Measurements from ENCODE around the gene PTPRG.
"Not testable (repeated sequence)": the region's sequence is repeated elsewhere in the genome, so short reads cannot be mapped to it uniquely, and the experiment has no call there.

GRCh38 chr3:61816304-61816703, 254.9 kb downstream of the PTPRG start:
- TF ChIP-seq, protein P1, sequence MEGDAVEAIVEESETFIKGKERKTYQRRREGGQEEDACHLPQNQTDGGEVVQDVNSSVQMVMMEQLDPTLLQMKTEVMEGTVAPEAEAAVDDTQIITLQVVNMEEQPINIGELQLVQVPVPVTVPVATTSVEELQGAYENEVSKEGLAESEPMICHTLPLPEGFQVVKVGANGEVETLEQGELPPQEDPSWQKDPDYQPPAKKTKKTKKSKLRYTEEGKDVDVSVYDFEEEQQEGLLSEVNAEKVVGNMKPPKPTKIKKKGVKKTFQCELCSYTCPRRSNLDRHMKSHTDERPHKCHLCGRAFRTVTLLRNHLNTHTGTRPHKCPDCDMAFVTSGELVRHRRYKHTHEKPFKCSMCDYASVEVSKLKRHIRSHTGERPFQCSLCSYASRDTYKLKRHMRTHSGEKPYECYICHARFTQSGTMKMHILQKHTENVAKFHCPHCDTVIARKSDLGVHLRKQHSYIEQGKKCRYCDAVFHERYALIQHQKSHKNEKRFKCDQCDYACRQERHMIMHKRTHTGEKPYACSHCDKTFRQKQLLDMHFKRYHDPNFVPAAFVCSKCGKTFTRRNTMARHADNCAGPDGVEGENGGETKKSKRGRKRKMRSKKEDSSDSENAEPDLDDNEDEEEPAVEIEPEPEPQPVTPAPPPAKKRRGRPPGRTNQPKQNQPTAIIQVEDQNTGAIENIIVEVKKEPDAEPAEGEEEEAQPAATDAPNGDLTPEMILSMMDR (IDR thresholded peaks at IDR 0.05) = not testable (repeated sequence)
- TF ChIP-seq POLR2A, EP300 (IDR thresholded peaks at IDR 0.05): not testable (repeated sequence)
